GM19452 (cell line): ENCODE measurements around the gene ZNF79.

Experiments
- ATAC-seq: cut with Tn5 transposase; IDR thresholded peaks from one replicate; pipeline ENCODE4 v1.9.1; 2021; ENCODE audit not compliant: unreplicated experiment

ZNF79 gene

DNA sequence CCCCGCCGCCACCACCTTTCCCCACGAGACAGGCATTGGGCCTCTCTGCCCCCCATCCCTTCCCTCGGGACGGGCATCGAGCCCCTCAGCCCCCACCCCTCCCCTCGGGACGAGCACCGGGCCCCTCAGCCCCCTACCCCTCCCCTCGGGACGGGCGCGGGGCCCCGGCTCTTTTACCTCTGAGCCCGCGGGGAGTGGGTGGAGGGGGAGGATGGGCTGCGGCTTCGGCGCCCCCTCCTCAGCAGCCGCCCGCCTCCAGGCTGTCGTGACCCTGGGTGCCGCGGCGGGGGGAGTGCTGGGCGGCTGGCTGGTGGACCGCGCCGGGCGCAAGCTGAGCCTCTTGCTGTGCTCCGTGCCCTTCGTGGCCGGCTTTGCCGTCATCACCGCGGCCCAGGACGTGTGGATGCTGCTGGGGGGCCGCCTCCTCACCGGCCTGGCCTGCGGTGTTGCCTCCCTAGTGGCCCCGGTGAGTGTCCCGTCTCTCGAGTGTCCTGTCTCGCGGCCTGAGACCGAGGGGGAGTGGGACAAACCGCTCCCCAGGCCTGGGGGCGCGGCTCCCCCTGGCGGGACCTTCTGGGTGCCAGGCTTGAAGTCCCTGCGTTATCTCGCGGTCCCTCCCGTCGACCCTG, 26.4 kb upstream of the ZNF79 start:
- no peak for ATAC-seq

DNA sequence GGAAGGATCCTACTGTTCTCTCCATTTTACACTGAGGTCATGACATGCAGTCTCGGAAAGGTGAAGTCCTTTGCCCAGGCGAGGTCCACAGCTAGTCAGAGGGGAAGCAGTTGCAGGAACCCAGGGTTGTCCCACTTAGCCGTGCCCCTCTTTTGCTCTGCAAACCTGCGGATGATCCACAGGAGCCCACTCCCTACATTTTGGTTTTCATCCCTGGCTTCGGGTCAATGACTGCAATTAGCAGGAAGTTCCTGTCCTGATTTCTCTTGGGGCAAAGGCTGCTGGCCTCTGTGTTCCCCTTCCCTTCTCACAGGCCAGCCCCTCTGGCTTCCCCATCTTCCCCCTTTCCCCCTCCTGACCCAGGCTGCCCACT, 25.9 kb upstream of the ZNF79 start:
- no peak for ATAC-seq

DNA sequence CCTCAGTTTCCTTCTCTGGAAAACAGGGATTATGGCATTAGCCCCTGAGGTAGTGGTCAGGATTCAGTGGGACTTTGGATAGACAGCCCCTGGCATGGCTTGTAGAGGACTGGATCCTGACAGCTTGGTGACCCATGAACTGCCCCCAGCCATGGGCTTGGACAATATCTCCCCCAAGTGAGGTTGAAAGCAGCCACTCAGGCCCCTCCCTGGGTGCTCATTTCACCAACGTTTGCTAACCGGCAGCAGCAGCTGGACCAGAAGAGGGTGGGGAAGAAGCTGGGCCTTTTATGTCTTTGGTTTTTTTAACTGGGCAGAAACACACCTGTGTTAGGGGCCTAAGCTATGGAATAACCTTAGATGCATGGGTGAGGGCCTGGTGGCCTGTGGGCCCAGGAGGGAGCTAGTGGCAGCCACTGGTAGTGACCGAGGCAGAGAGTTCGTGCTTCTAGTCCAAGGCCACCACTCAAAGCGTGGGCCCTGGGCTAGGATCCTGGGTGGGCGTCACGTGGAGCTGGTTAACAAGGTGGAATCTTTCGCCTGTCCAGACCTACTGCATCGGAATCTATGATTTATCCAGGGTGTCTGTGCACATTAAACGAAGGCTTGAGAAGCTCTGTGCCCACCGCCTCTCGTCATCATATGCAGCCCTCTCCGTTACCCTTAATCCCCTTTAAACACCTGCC, 25.3 kb upstream of the ZNF79 start:
- no peak for ATAC-seq

DNA sequence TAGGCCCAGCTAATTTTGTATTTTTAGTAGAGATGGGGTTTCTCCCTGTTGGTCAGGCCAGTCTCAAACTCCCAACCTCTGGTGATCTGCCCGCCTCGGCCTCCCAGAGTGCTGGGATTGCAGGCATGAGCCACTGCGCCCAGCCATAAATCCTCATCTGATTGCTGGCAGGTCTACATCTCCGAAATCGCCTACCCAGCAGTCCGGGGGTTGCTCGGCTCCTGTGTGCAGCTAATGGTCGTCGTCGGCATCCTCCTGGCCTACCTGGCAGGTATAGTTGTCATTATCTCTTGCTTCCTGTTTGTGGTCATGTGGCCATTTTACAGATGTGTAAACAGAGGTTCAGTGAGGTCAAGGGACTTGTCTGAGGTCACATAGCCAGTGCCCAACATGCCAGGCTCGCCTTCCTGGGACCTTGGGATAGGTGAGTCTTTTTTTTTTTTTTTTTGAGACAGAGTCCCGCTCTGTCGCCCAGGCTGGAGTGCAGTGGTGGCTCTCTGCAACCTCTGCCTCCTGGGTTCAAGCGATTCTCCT, 24.4 kb upstream of the ZNF79 start:
- no peak for ATAC-seq

DNA sequence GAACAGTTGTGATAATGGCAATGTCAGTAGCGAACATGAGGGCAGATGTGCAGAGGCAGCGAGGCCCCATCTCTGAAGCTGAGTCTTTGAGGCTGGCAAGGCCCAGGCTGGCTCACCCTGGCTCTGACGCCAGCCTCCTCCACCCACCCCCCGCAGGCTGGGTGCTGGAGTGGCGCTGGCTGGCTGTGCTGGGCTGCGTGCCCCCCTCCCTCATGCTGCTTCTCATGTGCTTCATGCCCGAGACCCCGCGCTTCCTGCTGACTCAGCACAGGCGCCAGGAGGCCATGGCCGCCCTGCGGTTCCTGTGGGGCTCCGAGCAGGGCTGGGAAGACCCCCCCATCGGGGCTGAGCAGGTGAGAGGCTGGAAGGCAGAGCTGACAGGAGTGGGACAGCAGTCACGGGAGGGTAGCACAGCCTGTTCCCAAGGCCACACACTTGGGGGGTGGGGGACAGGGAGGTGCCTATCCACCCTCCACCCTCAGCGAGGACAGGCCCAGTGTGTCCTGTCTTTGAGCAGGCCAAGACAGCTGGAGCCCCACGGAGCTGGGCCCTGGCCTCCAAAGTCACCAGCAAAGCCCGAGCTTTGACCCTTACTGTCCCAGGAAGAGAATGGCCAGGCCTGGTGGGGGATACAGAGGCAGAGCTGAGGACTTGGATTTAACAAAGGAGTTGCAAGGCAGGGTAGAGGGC, 21.6 kb upstream of the ZNF79 start:
- no peak for ATAC-seq

DNA sequence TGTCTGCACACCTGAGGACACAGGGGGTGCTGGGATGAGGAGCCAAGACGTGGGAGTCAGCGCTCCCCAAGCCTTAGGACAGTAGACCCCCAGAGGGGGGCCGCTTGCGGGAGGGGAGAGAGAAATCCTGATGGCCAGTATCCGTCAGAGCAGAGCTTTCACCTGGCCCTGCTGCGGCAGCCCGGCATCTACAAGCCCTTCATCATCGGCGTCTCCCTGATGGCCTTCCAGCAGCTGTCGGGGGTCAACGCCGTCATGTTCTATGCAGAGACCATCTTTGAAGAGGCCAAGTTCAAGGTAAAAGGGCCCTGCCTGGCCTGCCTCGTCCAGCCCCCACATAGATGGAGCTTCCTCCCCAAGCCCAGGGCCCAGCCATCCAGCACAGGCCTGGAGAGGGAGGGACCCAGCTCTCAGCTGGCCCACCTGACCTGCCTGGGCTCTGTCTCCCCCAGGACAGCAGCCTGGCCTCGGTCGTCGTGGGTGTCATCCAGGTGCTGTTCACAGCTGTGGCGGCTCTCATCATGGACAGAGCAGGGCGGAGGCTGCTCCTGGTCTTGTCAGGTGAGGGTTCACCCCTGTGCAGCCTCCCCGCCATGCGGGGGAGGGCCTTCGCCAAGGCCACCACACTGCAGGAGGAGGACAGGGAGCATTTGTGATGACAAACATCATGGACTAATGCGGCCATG, 20.5 kb upstream of the ZNF79 start:
- ATAC-seq = no peak

DNA sequence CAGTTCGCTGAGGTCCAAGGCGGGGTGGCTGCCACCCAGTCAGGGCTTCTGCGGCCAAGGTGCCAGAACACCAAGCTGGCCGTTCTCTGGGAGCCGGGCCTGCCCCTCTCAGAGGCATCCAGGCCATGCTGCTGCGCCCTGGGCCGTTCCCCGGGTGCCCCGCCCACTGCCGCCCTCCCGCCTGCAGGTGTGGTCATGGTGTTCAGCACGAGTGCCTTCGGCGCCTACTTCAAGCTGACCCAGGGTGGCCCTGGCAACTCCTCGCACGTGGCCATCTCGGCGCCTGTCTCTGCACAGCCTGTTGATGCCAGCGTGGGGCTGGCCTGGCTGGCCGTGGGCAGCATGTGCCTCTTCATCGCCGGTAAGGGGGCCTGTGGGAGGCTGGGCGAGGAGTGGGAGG, 19.6 kb upstream of the ZNF79 start:
- ATAC-seq = no peak

DNA sequence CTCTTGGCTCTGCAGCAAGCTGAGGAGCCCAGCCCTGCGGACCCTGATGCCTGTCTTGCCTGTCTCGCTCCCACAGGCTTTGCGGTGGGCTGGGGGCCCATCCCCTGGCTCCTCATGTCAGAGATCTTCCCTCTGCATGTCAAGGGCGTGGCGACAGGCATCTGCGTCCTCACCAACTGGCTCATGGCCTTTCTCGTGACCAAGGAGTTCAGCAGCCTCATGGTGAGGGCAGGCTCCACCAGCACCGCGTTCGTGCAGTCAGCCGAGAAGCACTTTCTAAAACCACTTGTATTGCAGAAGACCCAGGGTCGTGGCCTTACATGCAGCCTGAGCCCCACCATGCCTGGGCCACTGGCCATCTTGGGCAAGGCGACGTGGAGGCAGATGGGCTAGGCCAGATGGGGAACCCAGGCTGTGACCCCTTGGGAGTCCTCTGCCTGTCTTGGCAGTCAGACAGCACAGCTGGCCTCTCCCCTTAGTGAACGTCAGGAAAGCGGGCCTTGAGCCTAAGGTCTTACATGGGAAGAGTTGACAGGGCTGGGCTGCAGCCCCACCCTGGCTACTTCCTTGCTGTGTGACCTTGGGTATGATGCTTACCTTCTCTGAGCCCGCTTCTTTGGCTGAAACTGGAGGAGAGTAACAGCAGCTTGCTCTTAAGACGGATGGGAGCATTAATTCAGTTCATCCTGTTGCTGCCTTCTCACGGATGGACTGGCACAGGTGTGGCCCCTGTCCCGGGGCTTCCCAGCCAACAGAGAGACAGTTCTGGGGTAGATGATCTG, 18.6 kb upstream of the ZNF79 start:
- no peak for ATAC-seq

DNA sequence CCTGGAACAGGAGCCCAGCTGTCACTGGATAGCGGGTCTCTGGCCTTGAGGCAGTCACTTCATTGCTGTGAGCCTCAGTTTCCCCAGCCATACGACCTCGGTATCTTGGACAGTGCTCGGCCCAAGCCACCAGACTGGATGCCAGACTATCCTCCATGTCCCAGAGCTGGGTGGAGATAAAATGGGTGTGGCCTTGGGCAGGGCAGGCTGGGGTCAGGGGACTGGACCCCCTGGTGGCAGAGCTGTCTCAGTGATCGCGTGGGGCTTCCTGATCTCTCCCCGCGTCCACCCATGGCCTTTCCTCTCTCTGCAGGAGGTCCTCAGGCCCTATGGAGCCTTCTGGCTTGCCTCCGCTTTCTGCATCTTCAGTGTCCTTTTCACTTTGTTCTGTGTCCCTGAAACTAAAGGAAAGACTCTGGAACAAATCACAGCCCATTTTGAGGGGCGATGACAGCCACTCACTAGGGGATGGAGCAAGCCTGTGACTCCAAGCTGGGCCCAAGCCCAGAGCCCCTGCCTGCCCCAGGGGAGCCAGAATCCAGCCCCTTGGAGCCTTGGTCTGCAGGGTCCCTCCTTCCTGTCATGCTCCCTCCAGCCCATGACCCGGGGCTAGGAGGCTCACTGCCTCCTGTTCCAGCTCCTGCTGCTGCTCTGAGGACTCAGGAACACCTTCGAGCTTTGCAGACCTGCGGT, 17.2 kb upstream of the ZNF79 start:
- ATAC-seq = no peak

DNA sequence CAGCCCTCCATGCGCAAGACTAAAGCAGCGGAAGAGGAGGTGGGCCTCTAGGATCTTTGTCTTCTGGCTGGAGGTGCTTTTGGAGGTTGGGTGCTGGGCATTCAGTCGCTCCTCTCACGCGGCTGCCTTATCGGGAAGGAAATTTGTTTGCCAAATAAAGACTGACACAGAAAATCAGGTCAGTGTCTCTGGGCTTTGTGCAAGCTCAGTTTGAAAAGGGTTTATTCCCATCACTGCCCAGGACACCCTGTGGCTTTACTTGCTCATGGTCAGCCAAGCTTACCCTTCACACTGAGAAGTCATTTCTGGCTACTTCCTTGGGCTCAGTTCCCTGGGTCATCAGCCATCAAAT, 16.7 kb upstream of the ZNF79 start:
- no peak for ATAC-seq

DNA sequence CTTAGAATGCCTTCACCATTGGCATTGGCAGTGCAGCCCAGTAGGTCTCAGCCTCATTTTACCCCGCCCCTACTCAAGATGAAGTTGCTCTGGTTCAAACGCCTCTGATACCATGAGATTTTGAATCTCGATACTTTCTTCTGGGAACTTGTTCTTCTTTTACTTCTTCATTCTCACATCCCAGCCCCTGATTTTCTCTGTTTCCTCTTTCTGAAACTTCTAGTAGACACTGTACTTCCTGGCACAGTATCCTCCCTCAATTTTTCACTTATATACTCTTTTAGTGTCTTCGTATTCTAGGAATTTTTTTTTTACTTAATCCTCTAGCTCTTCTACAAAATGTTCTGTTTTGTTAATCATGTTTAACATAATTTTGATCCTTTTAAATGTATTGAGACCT, 13.1 kb upstream of the ZNF79 start:
- ATAC-seq = no peak

DNA sequence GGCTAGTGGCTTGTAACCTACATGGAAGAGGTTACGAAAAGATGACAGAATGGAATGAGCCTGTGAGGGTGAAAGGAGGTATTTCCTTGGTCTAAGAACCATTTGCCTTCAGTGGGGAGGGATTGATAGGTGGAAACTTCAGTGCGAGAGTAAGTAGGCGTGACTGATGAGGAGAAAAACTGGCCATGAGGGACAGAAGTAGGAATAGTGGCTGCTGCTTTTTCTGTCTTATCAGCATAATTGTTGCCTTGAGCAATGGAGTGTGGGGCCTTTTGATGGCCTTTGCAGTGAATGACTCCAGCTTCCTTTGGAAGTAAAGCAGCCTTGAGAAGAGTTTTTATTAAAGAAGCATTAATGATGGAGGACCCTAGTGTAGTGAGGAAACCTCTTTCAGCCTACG, 9.0 kb upstream of the ZNF79 start:
- no peak for ATAC-seq

DNA sequence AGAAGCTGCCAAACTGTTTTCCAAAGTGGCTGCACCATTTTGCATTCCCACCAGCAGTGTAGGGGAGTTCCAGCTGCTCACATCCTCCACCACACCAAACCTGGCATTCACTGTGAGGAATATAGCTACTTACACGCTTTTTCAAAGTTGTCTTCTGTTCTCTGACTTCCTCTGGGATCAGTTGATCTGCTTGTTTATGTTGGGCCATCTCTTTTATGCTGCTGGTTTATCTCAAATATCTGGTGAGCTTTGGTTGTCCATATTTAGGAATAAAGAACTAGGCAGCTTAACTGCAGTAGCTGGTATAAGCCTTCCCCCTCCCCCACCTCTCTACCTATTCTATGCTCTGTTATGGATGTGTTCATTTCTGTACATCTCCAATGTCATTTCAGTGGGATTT, 8.5 kb upstream of the ZNF79 start:
- no peak for ATAC-seq

DNA sequence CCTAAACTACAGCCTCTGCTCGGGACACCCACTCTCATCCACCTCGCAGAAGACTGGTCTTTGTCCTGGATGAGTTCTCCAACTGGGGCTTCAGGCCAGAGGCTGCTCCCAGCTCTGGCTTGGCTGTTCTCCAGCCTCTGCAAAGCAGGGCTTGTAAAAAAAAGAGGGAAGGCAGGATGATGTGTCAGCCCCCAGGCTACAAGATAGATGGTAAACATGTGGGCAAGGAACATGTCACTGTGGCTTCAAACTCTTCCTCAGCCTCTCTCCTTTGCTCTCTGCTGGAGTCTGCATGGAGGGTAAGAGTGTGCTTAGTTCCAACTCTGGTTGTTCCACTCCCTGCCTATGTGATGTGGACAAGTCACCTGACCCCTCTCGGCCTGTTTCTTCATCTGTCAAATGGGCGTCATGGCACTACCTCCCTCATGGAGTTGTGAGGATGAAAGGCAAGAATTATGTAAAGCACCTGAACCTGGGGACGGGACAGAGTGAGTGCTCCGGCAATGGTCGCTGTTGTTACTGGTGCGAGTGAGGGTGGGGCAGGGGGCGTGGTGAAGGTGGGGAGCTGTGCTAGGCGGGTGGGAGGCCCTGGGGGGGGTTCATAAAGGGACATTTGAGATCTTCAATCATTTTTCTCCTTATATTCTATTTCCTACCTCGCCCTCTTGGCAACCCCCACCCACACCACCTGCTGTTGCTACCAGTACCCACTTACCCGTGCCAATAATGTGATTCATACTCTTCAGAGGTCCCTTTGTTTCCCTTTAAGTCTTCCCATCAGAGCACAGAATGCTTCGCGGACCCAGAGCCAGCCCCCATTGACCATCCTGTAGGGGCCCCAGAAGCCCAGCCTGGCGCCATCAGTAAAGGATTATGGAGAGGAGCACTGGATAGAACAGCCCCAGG, 6.8 kb upstream of the ZNF79 start:
- no peak for ATAC-seq

DNA sequence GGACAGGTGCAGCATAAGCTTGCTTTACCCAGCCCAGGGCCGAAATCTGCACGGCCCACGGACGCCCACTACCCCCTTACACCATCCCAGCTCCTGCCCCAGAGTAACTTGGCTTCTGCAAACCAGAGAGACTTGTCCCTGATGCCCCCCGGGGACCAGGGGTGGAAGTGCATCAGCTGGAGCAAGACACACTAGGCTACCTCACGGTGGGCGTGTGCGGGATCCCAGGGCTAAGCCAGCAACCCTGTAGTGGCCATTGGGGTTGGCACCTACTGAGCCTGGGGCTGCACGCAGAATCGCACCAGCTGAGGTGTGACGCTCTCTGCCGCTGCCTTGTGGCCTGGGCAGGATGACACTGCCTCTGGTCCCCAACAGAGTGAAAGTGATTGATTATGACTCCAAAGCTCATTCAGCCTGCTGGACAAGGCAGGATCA, 6.1 kb upstream of the ZNF79 start:
- no peak for ATAC-seq

DNA sequence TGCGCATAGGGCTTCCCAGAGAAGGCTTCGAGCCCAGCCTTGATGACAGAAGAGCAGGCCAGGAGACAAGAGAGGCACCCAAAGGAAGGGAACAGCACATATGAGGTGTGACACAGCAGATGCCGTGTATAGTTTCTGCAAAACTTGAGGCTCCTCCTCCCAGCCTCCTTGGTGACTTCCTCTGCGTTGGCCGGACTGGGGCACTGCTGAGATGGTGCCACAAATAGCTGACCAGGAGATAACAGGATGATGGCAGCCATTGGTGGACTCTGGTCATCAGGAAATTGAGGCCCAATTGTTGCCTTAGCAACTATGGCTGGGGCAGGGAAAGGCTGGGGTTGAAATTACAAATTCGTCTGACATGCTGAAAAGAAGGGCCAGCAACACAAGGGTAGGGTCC, 4.8 kb upstream of the ZNF79 start:
- ATAC-seq = no peak

DNA sequence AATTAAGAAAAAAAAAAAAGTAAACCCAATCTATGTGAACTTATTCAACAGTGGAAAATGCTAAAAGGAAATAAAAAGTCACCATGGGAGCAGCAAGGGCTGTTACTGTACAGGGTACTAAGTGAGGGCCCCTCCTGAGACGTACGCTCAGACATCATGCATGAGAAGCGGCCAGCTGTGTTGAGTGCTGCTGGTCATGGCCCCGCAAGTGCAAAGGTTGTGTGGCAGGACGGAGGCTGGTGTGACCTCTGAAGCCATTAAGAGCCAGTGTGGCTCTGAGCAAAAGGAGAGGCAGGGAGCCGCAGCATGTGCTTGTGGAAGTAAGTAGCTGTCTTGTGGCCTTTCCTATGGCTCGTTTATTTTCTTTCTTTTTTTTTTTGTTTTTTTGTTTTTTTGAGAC, 3.1 kb upstream of the ZNF79 start:
- ATAC-seq = no peak

DNA sequence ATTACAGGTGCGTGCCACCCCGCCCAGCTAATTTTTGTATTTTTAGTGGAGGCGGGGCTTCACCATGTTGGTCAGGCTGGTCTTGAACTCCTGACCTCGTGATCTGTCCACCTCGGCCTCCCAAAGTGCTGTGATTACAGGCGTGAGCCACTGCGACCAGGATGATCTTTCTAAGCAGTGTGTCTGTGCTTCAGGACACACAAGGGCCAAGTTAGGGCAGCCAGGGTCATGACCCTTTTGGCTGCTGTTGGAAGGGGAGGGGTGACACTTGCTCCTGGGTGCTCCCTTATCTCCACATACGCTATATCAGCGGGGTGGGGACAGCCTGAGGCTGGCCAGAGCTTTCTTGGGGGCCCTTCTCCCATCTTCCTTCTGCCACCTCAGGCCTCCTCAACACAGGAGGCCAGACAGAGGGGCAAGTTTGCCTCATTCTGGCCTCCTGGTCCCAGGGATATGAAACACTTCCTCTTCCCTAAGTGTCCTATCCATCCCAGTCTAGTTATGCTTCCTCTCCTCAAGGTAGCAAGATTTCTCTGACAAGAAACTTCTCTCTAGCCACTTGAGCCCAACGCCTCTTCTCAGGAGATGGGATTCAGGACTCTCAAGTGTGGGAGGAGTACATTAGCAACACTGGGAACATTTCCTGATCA, 1.9 kb upstream of the ZNF79 start:
- ATAC-seq = no peak

DNA sequence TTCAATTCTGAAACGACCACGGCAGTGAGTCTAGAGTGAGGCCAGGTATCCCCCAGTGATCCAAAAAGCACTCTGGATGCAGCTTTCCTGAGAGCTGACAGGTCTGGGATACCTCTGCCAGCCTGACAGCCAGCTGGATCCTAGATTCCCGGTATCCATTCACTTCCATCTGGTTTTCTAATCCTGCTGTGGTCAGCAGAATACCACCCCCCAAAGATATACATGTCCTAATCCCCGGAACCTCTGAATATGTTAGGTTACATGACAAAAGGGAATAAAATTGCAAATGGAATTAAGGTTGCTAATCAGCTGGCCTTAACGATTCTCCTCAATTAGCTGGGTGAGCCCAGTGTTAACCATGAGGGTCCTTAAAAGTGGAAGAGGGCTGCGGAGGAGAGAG, 1.4 kb upstream of the ZNF79 start:
- no peak for ATAC-seq
